ENCODE measurements around the gene BRF1.

DNA sequence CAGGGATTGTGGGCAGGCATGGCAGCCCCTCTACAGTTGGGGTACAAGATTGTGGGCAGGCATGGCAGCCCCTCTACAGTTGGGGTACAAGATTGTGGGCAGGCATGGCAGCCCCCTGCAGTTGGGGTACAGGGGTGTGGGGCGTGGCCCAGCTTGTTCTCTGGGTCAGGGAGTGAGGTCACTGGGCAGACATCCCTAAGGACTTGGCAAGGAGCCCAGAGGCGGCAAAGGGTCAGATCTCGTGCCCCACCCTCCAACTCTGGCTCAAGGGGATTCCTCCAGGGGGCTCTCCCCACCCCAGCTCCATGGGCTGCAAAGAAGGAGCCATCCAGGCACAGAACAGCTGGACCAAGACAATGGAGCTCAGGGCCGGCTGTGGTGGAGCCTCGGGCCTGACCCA is 93.9 kb downstream of the BRF1 start:
- TF ChIP-seq YY1 (IDR thresholded peaks at IDR 0.05; ENCODE audit: insufficient read depth, insufficient read length) (no peak), SUZ12 (IDR thresholded peaks at IDR 0.05; ENCODE audit: extremely low read depth, insufficient read depth, insufficient read length) (no peak)

Data from NT2/D1 (cell line).